ENCODE data around the gene CALR3.
A peak's percentile ranks its signal among the peaks of the same experiment; 100 is the strongest.
"Not testable (repeated sequence)": the region's sequence is repeated elsewhere in the genome, so short reads cannot be mapped to it uniquely, and the experiment has no call there.

Gene CALR3, protein sequence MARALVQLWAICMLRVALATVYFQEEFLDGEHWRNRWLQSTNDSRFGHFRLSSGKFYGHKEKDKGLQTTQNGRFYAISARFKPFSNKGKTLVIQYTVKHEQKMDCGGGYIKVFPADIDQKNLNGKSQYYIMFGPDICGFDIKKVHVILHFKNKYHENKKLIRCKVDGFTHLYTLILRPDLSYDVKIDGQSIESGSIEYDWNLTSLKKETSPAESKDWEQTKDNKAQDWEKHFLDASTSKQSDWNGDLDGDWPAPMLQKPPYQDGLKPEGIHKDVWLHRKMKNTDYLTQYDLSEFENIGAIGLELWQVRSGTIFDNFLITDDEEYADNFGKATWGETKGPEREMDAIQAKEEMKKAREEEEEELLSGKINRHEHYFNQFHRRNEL

DNA sequence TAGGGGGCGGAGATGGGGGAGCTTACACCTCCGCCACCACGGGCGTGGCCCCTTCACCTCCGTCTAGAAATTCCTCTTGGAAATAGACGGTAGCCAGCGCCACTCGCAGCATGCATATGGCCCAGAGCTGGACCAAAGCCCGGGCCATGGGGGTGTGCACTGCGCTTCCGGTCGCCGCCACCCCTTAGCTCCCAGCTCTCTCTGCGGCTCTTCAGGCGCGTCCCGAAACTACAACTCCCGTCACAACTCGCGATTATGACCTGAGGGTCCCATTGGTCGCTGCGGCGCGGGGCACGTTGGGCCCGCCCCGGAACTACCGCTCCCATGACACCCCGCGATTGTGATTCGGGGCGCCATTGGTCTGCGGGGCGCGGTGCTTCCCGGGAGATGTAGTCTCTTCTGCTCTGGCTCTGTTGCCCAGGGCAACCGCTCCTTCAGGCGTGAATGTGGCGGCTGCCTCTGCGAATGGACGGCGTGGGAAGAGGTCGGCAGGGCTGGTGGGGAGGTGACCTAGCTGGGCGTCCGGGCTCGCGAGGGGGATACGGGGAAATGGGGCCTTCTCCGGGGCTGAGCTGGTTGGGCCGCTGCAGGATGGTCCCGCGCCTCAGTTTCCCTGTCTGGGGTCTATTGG is at the start of gene CALR3, which contains the start of gene C19orf44:
CALR3 (minus strand) TSS at position 186 of the 631 bp plus-strand sequence; CDS start at position 148, 38 bp downstream.
C19orf44 (plus strand) TSS at position 413 of the 631 bp plus-strand sequence. CDS start 4,399 bp downstream, outside the sequence.
- DNase-seq (ENCODE audit: low spot score) = peak; percentile 99

DNA sequence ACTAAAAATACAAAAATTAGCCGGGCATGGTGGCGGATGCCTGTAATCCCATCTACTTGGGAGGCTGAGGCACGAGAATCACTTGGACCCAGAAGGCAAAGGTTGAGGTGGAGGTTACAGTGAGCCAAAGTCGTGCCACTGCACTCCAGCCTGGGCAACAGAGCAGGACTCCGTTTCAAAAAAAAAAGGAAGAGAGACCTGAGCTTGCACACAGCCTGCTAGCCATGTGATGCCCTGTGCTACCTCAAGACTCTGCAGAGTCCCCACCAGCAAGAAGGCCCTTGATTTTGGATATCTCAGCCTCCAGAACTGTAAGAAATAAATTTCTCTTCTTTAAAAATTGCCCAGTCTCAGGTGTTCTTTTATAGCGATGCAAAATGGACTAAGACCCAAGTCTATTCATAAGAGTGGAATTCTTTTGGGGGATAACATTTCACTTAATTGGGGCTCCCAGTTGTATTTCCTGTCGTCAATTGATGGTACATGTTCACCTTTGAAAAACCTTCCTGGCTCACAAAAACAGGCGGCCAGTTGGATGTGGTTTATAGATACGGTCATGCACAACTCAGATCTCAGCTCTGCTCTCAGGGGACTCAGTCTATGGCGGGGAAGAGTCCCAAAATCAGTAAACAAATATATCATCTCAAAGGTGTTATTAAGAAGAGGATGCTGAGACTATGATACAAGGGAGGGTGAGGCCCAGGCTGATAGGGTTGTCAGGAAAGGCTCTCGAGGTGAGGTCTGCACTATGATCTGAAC is 48.7 kb upstream of the CALR3 start:
- no peak for DNase-seq (ENCODE audit: low spot score)

DNA sequence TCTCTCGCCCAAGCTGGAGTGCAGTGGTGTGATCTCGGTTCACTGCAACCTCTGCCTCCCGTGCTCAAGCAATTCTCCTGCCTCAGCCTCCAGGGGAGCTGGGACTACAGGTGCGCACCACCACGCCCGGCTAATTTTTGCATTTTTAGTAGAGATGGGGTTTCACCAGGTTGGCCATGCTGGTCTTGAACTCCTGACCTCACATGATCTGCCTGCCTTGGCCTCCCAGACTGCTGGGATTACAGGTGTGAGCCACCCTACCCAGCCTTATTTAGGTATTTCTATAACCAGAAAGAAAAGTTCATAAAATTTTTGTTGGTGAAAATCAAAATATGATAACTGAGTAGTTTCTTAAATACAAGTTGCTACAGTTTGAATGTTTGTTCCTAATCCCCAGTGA is 47.8 kb upstream of the CALR3 start:
- not testable (repeated sequence) for DNase-seq (ENCODE audit: low spot score)

DNA sequence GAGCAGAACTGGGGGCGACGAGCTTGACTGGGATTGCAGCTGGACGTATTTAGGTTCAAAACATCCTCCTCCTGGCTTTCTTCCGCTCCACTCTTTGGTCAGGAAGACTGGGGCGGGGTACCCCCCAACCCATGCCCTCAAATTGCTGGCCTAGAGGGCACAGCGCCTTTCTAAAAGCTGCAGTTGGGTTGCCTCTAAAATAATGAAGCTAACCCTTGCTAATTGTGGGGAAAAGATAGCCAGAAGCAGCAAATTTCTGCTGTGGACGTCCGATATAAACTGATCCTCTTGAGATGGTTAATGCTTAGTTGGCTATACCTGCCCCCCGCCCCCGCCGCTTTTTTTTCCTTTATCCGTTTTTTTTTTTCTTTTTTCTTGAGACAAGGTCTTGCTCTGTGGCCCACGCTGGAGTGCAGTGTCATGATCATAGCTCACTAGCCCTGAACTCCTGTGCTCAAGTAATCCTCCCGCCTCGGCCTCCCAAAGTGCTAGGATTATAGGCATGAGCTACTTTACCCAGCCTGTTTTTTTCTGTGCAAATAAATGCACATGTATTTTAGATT is 47.0 kb upstream of the CALR3 start:
- DNase-seq (ENCODE audit: low spot score) = peak; percentile 38

DNA sequence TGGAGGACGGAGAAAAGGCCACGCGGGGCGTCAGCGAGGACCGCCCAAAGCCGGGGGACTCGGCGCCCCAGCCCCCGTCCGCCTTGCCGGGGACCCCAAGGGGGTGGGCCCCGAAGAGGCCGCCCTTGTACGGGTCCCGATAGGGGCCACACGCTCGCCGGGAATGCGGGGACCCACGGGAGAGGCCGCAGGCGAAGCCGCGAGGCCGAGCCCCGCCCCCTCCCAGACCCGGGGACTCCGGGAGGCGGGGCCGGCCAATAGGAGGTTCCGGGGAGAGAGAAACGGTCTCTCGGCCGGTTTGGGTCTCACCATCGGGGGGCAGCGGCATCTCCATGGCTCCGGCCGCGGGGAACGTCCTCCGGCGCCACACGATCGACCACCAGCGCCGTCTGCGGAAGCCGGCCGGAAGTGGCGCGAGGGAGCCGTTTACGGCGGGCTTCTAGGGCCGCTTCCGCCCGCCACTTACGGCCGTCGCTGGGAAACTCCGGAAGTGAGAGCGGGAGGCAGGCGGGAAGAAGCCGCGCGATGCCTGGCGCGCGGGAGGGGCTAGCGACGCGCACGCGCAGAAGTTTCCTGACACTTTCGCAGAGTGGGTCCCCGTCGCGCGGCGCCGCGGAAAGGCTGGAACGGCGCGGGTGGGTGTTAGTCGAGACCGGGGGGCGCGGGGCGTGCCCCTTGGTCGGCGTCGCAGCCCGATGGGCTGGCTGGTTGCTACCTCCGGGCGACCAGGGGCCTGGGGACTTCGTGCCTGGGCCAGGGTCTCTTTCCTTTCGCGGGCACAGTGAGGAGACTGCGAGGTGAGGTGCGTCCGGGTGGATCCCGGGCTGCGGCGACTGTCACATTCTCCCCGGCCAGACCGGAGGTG is 46.3 kb upstream of the CALR3 start, which contains the start of gene CHERP:
CHERP (minus strand) TSS at position 393 of the 865 bp plus-strand sequence; CDS start at position 334, 59 bp downstream.
- peak; percentile 93 for DNase-seq (ENCODE audit: low spot score)

DNA sequence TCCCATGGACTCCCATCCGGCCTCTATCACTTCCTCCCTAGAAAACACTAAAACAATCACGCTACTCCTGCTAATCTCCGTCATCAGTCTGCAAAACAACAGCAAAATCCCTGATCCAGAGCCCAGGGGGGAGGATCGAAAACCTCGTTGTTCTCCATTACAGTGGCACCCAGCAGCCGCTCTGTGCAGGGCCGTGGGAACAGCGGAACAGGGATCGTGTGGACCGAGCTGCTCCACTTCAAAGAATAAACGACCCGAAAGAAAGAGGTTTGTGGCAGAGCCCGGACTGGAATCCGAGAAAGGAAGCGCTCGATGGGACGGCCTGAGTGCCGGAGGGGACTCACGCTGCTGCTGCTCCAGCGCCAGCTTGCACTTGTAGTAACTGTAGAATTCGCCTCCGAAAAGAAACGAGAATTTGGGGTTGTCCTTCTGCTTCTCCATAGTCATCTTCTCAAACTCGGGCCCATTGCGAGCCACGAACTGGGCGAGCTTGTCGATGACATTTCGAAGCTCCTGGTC is 45.6 kb upstream of the CALR3 start:
- DNase-seq (ENCODE audit: low spot score) = peak; percentile 41

DNA sequence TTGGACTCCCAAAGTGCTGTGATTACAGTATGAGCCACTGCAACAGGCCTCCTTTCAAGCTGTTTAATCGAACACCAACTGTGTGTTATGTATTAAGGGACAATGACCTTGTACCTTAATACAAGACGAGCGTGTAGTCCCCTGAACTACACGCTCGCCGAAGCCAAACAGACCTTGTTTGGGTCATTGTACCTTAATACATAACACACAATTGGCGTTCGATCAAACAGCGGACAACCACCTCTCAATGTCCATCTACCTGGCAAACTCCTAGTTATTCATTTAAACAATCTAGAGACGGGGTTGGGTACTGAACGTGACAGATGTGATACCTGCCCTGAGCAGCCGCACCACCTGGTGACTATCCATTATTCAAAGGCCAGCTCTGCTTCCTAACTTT is 45.0 kb upstream of the CALR3 start:
- no peak for DNase-seq (ENCODE audit: low spot score)

DNA sequence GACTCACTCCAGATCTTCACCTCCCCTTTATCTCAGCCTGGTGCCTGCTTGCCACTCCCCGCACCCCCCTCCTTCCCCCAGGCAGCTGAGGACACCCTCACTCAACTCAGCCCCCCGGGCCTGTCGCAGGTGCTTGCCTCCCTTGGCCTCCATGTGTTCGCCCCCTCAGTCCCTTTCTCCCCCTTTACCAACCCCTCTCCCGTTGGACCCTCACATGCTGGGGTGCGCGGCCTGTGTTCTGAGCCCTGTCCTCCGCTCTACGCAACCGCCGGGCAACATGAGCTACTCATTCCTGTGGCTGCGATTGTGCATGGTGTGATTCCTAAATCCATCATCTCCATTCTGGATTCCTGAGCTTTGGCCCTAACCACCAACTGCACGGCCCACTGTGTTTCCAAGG is 41.1 kb upstream of the CALR3 start:
- DNase-seq (ENCODE audit: low spot score) = no peak

DNA sequence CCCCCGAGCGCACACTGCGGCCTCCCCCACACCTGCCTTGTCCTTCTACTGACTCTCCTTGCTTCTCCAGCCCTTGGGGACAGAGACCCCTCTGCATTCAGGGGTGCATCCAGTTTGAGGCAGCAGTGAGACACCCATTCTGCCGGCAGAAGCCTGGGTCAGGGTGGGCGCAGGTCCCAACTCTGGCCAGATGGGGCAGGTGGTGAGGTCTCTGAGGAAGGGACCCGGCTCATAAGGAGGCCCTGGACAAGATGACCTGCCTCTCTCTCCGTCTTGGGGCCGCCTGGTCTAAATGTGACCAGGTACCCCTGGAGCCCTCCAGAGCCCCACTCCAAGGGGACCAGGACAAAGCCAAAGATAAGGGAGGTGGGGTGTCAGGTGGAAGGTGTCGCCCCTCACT is 40.2 kb upstream of the CALR3 start:
- no peak for DNase-seq (ENCODE audit: low spot score)

DNA sequence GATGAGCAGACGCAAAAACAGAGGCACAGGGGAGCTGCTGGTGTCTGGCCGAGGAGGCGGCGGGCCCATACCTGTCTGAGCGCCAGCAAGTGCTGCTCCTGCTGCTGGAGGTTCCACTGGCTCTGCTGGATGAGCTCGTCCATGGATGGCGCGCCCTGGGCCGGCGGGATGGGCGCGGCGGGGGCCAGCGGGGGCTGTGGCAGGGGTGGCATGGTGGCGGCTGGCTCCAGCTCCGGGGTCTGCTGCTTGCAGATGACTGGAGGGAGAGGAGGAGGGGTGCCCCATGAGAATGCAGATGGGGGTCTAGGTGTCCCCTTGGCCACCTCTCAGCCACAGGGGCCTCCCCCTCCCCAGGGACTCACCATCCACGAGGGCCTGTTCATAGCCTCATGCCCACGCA is 39.4 kb upstream of the CALR3 start:
- DNase-seq (ENCODE audit: low spot score) = no peak

DNA sequence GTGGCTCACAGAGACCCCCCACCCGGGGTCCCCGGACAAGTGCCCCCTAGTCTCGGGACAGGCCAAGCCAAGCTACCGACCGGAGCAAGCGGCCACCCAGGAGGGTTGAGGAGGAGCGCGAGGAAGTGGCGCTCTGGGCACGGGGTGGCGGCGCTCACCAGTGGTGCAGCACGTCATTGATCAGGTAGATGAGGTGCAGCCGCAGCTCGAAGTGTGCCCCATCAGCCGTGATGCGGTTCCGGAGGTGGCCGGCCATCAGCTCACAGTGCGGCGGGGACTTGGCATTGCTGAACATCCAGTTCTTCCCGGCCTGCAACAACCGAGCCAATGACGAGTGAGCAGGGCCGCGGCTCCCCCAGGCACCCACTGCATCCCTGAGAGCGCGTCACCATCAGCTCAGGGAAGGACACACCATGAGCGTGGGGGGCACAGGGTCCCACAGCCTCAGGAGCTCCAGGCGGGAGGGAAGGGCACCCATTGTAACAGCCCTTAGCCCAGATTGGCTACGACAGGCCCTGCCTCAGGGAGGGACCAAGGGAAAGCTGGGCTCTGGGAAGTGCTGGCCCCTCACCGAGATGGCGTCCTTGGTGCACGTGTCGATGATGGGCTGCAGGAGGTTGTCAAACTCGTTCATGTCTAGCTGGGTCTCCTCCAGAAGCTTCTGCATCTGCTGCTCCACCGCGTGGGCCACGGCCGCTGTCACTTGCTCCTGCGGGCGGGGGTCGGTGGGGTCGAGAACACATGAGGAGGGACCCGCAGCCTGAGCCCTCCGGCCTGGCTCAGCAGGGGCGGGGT is 36.7 kb upstream of the CALR3 start:
- DNase-seq (ENCODE audit: low spot score) = no peak

DNA sequence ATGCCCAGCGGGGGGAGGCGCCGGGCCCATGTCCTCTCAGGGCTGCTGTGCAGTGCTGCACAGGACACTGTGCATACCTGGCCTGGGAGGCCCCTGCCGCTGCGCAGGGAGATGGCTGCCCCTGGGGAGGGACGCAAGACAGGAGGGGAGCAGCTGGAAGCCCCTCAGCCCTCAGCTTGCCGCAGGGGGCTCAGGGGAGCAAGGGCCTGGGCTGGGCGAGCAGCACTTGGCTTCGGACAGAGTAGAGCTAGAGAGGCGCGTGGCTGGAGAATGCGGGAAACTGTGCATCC is 35.4 kb upstream of the CALR3 start:
- no peak for DNase-seq (ENCODE audit: low spot score)

DNA sequence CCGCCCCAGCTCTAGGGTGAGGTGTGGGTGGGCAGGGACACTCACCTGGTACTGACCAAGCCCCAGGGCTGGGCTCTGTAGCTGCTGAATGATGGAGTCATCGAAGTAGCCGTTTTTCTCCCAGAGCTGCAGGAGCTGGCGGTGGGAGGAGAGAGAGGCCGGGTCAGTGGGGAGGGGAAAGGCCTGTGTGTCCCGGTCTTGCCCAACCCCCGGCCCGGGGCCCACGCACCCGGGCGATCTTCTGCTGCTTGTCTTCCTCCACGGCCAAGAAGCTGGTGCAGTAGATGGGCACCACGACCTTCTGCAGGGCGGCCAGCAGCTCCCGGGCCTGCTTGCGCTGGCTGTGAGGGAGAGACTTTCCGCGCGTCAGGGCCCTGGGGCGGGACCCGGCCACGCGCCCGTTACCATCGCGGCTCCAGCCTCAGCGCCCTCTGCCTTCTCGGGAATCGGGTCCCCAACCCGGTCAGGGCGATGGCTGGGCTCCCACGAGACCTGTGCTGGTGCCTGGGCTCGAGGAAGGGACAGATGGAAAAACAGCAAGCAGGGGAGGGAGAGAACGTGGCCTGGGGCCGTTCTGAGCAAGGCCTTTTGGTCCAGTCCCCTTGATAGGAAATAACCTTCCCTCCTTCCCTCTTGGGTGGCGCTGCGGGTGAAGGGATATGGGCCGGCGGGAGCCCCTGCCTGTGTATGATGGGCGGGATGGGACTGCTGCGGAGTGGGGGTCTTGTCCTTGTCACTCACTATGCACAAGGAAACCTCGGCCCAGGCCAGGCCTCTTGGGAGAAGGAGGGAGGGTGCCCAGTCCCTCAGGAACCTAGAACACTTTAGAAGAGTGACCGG is 34.8 kb upstream of the CALR3 start:
- DNase-seq (ENCODE audit: low spot score) = no peak

DNA sequence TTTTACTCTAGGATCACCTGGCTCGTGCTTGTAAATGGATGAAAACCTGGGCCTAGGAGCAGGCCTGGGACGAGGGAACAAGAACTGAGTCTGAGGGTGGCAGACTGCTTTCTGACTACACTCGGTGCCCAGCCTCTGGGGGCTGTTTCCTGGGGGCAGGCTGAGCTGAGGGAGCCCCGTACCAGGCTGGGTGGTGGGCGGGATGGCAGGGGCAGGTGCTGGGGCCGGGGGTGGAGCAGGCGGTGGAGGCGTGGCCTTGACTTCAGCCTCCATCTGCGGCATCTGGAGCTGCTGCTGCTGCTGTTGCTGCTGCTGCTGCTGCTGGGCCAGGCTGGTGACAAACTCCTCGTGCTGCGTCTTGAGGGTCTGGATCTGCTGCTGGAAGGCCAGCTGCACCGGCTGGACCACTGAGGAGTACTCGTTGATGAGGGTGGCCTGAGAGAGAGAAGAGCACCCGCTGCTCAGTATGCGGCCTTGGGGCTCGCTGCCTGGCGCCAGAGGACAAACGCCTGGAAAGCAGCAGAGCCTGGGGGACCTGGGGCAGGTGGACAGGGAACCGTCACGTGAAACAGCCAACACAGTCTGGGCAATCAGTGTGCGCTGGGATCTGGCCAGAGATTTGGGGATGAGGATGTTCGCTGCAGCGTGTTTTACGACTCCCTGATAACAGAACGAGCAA is 33.6 kb upstream of the CALR3 start:
- DNase-seq (ENCODE audit: low spot score) = no peak

DNA sequence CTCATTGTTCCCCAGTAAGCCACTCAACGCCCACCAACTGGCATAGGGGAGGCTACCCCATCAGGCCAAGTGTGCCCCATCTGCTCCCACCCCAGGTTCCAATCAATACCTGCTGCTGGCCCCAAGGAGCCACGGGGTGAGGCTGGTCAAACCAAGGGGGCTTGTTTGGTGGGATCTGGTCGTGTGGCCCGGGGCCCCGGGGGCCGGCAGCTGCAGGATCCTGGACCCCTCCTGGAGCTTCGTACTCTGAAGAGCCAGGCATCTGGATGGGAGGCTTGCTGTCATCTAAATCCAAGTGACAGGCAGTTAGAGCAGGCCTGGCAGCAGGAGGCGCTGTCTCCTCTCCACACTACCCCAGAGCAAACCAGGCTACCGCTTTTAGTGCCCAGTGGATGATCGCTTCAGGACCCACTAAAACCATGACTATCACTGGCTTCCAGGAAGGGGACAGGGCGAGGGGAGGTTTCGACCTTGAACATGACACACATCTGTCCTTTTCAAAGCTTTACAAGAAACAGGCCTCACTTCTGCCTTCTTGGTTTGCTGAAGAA is 32.1 kb upstream of the CALR3 start:
- DNase-seq (ENCODE audit: low spot score) = peak; percentile 40

DNA sequence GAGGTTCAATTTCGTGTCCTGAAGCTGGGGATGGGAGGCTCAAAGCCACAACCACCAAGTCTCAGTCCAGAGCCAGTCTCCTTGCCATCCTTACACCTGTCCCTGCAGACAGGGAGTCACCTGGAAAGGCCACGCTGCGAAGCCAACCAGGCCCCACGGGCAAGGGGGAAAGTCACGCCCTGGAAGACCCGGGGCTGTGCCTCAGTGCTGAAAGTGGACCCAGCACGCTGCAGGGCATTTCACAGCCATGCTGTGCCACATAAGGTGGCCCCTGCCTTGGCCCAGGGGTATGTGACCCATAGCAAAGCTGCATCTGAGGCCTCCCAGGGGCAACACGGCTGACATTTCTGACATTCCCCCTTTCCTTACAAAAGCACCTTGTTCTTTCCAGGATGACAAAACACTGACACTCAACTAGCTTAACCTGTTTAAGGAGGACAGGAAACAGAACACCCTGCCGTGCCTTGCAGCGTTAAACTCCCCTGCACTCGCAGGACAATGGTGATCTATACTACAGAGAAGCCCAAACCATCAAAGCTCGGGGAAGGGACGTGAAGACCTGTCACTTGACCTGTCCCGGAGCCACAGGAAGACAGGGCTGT is 31.5 kb upstream of the CALR3 start:
- no peak for DNase-seq (ENCODE audit: low spot score)

DNA sequence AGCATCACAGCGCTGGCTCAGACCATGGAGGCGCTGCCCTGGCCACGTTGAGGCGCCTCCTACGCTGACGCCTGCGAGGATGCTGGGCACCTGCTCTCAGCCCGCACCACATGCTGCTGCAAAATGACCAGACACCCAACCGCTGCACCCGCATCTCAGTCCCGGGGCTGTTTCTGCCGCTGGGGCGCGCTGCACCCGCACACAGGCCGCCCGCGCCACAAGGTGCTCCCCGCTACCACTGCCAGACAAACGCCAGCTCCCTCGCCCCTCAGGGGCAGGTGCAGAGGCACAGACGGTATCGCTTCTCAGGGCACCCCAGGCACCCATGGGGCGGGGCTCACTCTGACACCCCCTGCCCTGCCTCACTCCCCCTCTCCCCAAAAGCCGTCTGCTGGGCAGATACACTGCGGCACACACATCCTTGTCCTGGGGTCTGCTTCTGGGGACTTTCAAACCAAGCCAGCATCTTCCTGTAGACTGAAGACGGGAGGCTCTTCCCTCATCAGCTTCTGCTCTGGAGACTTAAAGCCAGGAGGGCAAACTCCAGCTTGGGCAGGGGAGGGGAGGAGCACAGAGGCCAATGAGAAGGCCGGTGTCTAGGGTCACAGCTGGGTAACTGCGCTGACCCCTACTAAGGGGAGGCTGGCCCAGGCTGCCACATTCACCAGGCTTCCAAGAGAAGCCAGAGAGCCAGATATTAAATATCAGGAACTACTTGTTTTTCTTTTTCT is 29.9 kb upstream of the CALR3 start:
- no peak for DNase-seq (ENCODE audit: low spot score)

Measured in RKO (cell line).